GM18526 (cell line): ENCODE results near the gene GRM4.

Experiments used
- POLR2A ChIP-seq: IDR thresholded peaks from 3 replicates; pipeline ENCODE4 v1.6.1; 2011; ENCODE audit not compliant: insufficient read length; ENCODE audit errors: extremely low read depth

The GRM4 gene

DNA sequence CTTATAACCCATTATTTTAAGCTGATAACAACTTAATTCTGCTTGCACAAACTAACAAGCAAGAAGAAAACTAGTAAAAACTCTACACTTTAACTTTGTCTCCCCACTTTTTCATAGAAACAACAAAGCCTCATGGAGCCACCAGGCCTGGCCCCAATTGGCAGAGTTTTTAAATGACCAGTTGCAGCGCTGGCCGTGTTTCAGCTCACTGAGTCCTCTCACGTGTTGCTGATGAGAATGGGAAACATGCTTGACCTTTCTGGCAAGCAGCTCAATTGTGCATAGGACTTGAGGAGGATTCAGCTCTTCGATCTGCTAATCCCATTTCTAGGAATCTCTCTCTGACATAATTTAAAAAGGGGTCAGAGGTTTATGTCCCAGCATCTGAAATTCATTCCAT is 24.5 kb upstream of the GRM4 start:
- no peak for TF ChIP-seq POLR2A

DNA sequence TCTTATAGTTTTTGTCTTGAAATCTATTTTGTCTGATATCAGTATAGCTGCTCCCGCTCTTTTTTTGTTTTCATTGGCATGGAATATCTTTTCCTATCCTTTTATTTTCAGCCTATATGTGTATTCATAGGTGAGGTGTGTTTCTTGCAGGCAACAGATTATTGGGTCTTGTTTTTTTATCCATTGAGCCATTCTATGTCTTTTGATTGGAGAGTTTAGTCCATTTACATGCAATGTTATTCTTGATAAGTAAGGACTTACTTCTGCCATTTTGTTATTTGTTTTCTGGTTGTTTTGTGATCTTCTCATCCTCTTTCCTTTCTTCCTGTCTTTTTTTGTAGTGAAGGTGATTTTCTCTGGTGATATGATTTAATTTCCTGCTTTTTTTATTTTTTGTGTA is 24.0 kb upstream of the GRM4 start:
- no peak for TF ChIP-seq POLR2A

DNA sequence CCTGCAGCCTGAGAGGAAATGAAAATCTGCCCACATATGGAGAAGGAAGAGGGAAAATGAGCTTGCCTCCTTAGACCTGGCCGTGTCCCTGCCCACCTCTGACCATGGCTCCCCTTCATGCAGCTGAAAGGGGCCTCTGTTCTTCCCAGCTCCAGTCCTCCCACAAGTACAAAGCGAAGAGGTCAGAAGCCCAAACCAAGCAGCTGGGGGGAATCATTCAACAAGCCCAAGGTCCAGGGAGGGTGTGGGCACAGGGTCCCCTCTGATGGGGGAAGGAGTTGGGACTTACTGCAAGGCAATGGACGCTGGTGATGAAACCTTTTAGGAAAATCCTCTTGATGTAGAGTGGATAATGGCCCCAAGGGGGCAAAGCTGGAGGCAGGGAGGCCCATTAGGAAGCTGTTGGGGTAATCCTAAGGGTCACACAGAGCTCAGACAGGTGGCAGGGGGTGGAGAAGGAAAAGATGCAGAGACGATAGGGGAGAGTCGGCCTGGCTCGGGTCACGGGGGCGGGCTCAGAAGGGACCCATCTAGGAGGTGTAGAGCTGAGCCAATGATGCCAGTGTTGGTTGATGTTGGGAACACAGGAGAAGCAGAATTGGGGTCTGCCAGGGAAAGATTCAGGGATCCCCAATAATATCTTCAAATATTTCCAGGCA is 16.1 kb upstream of the GRM4 start:
- TF ChIP-seq POLR2A, result no peak

DNA sequence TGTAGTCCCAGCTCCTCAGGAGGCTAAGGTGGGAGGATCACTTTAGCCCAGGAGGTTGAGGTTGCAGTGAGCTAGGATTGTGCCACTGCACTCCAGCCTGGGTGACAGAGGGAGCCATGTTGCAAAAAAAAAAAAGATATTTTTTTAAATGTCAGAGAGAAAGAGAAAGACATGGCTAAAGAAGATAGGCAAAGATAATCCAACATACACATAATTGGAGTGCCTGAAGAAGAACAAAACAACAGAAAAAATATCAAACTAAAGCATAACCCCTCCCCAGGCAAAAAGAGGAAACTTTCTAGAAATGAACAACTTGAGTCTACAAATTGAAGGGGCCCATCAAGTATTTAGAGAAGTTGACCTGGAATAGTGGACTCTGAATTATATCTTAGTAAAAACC is 14.0 kb upstream of the GRM4 start:
- no peak for TF ChIP-seq POLR2A

DNA sequence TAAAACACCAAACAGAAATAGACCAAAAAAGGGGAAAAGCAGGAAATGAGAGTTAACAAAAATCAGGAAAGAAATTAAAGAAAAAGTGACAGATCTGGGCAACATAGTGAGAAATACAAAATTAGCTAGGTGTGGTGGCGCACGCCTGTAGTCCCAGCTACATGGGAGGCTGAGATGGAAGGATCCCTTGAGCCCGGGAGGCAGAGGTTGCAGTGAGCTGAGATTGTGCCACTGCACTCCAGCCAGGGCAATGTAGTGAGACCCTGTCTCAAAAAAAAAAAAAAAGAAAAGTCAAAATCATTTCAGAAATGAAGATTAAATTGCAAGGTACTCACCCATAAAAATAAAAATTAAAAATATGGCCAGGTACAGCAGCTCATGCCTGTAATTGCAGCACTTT is 13.0 kb upstream of the GRM4 start:
- TF ChIP-seq POLR2A, result no peak

DNA sequence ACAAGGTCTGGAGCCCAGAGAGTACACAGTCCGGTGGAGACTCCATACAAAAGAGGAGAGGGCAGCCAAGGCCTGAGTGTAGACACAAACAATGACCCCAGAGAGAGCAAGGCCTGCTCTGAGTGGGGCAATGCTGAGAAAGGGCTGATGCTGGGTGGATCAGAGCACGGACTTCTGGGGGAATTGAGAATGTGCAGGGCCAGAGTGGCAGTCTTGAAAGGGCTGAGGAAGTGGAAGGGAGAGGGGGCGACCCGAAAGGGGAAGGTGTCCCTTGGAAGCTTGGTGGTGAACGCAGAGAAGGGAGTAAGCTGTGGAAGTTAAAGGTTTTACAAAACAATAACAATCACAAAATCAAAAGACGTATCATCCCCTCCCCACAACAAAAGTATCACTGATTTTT is 12.0 kb upstream of the GRM4 start:
- TF ChIP-seq POLR2A, result no peak

DNA sequence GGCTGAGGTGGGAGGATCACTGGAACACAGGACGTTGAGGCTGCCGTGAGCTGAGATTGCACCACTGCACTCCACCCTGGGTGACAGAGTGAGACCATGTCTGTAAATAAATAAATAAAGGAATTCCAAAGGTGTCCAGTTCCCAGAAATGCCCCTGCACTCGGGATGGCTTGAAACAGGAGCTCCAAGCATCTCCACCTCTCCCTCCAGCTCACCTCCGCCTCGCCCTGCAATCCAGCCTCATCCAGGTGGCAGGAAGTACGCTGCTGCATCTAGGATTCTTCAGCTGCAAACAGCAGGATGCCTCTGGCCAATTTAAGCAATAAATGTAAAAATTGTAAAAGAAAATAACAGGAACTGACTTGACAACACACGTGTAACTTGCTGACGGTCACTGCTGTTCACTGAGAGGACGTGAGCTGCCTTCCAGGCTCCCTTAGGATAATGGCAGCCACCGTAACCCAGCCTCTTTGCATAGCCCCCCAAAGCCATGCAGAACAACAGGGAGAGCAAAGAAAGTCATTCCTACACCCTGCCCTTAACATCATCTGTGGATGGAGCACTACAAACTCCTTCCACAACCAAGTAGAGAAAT is 11.4 kb upstream of the GRM4 start:
- TF ChIP-seq POLR2A, result no peak

DNA sequence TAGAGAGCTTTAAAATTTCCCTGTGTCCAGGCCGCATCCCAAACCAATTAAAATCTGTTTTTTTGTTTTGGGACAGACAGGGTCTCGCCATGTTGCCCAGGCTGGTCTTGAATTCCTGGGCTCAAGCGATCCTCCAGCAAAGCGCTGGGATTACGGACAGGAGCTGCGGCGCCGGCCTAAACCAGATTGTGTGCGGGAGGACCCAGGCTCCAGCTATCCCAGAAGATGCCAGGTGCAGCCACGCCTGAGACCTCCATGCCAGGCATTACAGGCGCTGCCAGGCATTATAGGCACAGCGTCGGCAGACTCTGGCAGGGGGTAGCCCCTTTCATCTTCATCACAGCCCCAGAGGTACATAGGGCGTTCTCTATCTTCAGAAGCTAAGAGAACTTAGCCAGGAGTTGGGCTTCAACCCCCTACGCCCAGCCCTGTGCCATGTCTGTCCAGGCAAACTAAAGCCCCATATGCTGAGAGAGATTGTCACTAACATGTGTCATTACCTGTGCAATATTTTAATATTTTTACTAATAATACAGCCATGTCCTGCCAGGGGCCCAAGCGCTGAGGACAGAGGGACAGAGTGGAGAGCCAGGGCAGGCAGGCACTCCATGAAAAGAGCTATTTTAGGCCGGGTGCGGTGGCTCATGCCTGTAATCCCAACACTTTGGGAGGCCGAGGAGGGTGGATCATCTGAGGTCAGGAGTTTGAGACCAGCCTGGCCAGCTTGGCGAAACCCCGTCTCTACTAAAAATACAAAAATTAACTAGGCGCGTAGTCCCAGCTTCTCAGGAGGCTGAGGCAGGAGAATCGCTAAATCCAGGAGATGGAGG is 9.8 kb upstream of the GRM4 start:
- TF ChIP-seq POLR2A, result no peak

DNA sequence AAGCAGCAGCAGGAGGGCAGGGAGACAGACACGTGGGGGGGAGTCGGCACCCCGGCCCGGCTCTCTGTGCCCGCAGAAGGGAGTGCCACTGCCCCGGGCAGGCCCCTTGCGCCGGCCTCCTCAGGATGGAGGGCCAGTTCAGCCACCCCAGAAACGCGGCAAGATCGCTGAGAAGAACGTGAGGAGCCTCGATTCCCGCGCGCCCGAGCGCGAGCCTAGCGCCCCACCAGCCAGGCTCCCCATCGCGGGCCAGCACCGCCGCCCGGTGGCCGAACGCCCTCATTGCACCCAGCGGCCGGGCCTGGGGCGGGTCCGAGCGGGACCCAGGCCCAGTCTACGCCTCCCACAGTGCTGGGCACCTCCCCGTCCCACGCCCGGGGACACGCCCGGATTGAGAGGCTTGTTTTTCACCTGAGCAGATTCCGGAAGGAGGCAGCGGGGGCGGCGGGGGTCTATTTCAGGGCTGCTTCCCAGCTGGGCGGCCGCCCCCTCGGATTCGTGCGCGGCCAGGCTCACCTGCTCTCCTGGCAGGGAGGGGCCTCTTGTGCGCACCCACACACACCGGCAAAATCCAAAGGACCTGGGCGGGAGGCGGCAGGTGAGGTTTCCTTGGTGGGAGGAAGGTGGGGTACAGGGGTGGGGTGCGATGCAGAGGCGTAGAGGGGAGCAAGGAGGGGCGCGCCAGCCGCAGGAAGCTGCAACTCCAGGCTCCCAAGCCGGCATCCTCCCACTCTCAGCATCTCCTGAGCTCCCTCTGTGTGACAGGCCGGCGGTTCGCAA is 9.0 kb upstream of the GRM4 start:
- no peak for TF ChIP-seq POLR2A

DNA sequence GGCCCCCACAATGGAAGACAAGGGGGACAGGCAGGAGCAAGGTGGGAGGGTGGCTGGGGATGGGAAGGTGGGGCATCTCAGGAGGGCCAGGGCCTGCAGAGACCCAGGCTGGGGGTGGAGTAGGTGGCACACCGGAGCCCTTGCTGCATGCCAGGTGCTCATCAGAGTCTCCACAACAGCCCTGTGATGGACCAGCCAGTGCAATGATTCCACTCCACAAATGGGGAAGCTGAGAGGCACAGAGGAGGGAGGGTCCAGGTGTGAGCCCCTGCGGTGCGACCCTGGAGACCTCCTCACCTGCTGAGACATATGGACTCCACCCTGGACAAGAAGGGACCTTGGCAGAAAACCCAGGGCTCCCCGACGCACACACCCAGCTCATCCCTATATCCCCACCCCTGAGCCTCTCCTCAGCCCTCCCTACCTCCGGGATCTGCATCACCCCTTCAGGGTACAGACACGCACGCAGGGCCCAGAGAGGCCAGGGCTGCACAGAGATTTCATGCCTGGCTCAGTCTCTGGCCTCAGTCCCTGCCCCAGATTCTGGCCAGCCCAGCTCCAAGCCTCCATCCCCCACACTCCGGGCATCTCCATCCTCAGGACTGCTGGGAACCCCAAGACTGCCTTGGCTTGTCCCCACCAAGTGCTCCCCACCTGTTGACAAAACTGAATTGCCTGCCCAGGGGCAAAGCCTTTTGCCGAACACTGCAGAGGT is 7.1 kb upstream of the GRM4 start:
- TF ChIP-seq POLR2A, result no peak

DNA sequence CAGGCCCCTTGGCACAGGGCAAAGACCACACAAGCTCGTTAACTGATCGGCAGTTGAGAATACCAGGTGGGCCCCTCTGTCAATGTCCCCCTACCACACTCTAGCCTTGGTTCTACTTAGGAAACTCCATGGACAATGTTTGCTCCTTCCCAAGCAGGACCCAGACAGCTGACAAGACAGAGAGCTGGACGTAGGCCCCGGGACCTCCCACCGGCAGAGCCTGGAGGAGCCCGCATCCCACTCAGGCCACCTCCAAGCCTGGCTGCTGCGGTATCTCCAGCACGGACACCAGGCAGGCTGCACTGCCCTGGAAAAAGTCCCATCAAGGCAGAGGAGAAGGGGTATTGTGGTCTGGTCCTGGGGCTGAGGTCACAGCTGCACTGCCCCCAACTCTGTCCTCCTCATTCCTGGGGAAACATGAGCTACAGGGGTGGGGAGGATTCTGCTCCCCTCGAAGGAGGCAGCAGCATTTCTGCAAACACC is 6.2 kb upstream of the GRM4 start:
- no peak for TF ChIP-seq POLR2A

DNA sequence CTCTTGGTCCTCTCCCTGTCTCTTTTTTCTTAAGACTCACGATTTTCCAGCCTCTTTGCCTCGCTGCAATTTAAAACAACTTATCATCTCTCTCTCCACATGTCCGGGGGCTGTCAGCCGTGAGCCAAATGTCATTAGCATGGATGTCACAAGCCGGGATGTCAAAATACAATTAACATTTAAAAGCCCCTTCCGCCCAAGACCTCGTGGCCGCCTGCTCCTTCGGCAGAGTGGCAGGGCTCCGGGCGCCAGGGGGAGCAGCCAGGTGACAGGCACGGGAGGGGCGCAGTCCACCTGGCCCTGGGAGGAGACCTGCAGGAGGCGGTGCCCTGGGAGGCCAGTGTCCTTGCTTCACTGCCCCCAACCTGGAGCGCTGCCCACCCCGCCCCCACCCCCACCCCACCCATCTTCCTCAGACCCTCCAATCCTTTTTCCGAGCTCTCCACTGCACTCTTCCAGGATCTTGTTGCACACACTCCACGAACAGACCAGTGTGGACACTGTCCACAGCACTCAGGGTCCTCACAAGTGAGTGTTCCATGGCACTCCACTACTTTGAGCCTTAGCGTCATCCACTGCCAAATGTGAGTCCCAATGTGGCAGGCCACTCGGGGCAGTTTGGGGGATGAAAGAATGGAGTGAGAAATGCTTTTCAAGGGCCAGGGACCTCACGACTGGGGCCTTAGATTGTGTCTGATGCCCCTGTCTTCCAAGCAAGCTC is 5.6 kb upstream of the GRM4 start:
- TF ChIP-seq POLR2A, result no peak

DNA sequence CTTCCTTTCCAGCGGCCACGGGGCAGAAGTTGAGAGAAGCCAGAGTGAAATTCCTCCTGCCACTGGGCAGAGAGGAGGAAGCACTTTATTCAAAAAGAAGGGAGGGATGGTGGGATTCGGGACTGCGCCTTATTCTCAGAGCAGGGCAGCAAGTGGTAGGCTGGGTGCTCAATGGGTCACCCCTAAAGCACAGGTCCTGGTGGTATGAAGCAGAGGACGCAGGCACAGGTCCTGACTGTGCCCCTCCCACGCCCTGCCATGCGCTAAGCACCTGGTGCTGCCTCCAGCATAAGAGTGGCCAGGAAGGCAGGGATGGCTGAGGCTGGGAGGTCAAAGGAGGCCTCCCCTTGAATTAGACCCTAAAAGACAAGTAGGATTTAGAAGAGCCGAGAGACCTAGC is 4.9 kb upstream of the GRM4 start:
- TF ChIP-seq POLR2A, result no peak

DNA sequence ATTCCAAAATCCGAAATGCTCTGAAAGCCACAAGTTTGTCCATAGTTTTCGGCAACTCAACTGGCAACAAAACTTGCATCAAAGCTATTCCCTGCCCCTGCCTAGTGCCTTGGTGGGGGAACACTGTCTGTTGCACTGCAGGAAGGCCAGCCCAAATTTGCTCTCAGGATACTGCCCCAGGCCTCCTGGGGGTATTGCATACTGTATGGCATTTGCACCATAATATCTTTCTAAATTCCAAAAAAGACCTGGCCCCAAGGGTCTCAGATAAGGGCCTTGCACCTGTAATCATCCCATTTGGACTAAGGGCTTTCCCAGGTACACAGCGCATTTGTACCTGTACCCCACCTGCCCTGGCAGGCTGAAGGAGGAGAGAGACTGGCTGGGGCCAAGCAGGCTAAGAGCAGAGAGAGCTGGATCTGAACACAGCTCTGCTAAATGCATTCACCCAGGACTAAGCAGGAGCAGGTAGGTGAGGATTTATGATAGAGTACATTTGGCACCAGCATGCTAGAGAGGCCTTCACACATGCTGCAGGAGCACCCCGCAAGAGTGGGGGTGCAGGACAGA is 4.0 kb upstream of the GRM4 start:
- TF ChIP-seq POLR2A, result no peak
